Stimulated activated CD4-positive, alpha-beta T cell treated with anti-CD3 and anti-CD28 coated beads, Interleukin-4, amount 100 ng/mL, for 1 hour (primary cell): ENCODE results near the gene M1AP.

ENCODE experiments used
- DNase-seq: peaks from one replicate; pipeline ENCODE4 v3.0.0-alpha.2; 2020

Gene M1AP

DNA sequence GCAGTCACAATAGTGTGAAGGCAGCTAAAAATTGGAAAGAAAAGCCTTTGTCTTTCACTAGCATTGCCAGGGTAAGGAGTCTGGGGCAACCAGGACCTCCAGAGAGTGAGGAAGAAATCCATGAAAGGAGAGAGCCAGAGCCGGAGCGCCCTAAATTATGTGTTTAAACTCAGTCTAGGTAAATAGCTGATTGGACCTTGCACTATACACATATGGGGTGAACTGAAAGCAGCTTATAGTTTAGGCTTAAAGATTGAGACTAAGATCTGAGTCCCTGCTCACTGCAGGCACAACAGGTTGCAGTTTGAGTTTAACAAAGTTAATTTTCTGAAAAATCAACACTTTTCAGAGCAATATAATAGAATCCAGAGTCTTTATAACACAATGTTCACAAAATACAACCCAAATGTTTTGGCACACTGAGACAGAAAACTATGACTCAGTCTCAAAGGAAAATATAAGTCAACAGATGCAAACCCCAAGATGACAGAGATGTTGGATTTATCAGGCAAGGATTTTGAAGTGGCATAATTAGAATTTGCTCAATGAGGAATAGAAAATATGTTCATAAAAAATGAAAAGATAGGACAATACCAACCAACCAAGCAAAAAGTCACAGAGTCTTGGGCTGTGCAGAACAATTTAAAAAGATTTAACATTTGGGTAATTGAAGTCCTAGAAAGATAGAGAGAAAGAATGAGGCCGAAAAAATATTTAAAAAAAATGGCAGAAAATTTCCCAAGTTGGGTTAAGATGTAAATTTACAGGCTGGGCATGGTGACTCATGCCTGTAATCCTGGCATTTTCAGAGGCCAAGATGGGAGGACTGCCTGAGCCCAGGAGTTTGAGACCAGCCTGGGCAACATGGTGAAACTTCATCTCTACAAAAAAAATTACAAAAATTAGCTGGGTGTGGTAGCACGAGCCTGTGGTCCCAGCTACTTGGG, 54.0 kb downstream of the M1AP start:
- DNase-seq: no peak

DNA sequence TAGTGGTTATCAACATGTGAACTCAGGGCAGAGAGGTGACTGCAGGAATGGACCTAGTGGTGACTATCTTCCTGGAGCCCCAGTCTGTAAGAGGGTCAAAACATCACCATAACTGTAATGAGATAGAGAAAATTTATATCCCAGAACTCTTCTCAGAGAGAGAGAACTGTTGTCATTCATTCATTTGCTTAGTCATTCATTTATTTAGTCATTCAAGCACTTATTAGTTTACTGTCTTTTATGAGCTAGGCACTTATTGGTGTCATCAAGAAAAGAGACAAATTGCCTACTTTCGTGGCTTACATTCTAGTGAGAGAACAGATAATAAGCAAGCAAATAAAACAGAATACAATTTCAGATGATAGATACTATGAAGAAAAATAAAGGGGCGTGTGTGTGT, 59.5 kb downstream of the M1AP start:
- no peak for DNase-seq

DNA sequence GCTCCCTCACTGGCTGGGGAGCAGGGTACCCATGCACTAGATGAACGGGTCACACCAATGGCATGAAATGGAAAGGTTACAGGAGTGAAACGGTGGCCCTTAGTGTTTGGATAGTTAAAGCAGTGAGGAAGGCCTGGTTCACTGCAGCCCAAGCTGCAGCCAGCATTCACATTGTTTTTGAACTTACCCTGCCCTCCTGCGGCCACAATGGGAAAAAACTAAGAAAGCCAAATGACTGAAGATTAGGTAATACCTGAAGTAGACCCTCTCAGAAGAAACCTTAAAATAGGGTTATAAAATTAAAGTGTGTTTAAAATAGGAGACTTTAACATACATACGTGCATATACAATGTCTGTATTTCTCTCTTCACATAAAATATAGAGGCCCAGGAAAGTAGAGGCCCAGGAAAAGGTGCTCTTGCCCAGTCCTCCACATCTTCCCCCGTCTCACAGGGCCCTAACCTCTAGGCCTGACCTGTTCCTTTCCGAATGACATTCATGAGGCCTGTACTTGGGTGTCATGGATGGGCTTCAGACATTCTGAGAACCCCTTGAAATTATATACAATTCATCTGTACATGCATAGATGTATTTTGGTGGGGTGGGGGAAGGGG, 60.4 kb downstream of the M1AP start:
- peak; percentile 46 for DNase-seq

DNA sequence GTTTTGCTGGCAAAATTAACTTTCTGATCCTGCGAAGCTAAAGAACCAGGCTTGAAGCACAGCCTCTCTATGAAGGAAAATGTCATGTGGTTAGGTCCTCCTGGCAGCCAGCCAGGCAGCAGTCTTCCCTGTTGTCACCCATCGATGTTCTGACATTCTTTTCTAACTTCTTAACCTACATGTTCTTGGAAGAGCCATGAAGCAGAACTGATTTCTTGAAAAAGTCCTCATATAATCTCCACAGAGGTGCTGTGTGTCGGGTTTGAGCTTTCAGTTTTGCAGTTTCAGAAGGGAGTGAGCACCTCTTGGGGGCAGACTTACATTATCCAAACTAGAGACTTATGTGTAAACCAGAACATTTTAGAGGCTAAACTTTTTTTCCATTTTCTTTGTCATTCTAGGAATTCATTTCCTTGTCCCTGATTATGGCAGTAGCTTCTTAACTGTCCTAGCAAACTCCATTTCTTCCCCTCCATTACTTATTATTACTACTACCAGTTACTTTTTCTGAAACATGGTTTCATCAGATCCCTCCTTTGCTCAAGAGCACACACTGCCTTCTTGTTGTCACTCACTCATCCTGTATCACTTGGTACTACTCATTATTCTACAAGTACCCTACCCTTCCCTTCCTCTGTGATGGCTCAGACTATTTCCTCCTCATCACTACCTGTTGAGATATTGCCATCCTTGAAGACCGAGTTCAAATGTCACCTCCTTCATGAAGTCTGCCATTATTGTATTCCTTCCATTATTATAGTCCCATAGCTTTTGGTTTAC, 62.5 kb downstream of the M1AP start:
- DNase-seq: peak; percentile 7

DNA sequence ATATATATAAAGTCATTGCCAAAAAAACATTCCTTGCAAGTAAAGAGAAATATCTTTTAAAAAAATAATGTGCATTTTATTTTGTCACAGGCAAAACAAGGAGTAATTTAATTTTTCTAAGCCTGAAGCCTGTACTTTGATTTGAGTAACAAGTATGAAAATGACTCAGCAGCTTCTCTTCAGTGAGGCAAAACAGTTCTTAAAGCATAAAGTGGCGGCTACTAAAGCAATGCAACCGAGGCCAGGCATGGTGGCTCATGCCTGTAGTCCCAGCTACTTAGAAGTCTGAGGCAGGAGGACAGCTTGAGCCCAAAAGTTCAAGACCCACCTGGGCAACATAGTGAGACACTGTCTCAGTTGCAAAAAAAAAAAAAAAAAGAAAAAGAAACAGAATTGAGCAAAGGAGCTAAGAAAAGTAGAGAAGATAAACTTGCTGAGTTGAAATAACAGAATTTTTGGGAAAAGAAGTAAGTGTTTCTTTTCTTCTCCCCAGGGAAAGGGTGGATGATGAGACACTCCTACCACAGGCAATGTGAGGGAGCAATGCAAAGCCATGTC, 64.0 kb downstream of the M1AP start:
- no peak for DNase-seq

DNA sequence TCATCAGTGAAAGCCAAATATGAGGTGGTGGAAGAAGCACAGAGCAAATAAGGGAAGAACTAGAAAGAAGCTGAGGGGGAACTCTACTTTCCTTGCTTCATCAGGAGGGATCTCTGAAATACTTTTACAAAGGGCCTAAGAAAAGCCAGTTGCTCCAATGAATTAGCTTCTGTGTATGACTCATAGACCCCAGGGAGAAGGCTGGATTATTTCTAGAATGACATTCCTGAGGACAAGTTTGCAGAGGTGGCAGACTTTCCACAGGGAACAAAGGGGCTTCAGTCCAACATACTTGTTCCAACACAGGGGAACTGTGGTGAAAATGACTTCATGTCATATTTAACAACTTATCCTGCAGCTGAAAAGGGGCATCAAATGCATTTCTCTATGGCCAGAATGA, 64.6 kb downstream of the M1AP start:
- DNase-seq: no peak

DNA sequence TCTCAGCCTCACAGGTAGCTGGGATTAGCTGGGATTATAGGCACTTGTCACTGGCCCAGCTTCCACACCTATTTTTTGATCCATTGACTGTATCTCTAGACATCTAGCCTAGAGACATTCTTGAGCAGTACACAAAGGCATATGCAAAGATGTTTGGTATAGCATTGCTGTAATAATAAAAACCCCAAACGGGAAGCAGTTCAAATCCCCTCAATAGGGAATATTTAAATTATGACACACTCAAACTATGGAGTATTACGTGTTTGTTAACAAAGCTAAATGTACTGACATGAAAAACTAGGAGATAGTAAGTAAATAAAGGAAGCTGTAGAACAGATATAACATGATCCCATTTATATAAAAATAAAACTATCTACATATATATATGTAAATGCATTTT, 65.9 kb downstream of the M1AP start:
- no peak for DNase-seq

DNA sequence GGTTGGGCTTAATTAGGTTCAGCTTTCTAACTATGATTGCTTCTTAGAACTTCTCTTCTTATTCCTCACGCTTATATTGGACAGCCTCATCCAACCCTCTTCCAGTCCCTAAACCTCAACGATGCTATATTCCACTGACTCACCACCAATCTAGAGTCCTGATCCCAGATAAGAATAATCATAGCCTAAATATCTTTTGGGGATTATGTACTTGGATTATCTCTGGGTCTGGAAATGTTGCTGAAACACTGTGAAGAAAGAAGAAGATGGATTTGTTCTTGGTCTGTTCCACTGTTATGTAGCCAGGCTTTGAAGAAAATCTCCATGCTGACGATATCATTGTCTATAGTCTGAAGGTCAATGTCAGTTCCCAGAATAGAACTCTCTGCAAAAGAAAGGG, 66.7 kb downstream of the M1AP start:
- no peak for DNase-seq

DNA sequence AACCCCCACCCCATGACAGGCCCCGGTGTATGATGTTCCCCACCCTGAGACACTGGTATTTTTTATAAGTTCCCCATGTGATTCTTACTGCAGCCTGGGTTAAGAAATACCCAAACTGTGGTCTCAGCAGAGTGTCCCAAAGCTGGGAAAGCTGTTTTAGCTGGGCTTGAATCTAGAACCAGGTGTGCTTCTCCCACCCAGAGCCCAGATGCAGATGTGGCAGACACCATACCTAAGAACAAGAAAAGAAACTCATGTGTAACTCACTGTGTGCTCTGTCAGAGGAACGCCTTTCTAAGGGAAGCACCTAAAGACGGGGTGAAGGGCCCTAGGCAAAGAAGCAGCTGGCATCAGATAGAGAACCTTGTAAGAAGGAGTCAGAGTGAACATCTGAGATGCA, 69.7 kb downstream of the M1AP start:
- DNase-seq: no peak

DNA sequence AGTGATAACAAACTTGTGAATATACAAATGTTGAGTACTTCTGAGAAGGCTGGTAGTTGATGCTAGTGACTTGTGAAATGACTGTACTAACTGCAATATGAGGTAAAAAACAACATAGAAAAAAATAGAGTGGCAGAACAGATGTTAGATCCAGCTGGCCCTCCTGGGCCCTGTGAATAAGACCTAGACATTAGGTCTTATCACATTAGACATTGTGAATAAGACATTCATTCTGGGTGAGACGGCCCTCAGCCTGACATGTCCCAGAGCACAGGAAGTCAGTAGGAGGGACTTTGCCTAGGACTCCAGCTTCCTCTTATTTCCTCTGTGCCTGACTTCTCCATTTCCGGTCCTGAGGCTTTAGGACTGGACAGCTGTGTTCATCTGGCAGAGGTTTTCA, 70.7 kb downstream of the M1AP start:
- no peak for DNase-seq

DNA sequence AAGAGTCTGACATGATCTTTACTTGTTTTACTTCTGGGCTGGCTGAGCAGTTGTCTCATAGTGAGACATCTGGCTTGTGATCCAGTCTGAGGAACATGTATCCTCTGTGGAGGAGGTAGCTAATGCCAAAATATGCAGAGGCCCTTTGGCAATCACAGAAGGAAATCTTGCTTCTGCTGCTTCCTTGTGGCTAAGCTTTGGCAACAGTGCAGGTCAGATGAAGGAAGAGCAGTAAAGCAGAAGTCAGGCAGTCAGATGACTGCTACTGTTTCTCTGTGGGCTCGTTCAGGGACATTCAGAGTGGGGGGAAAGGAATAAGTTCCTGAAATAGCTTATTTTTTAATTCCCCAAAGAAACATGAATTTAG, 71.3 kb downstream of the M1AP start:
- DNase-seq: no peak

DNA sequence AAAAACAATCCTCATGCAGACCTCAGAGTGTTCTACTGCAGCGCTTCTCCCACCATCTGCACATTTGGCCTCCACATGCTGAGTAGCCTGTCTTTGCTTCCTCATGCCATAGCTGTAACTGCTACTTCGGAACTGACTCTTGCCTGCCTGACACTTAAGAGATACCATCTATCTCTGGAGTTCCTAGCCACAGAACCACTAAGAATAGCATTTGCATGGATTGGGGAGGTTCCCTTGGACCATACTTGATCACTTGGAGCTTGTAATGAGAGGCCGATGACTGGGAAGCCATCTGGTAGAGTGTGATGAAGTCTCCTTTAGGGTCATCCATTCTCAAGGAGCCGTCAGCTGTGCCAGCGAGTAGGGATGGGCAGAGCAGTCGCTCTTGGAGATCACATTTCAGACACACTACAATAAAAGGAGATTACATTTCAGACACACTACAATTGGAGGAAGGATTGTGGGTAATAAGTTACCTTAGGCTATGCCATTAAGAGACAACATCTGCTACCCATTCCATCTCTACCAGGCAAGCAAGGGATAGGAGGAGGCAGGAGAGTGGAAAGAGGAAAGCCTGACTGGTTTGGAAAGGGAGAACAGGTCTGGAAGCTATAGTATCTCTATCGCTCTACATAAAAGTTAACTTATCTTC, 71.8 kb downstream of the M1AP start:
- DNase-seq: no peak

DNA sequence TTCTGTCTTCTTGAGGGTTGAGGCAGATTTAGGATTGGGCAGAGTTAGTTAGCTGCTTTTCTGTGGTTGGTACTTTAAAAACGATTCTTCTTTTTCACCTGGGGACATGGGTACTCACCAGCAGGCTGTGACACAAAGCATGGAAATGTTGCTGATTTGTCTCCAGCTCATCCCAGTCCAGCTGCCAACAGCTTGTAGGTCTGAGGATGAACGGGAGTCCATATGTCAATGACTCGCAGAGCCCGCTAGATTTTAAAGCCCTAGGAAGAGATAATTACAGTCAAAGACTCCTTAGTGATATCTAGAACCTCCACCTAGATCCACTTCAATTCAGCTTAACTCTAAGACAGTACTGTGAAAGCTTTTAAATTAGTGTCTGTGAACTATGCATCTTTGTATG, 72.8 kb downstream of the M1AP start:
- no peak for DNase-seq

DNA sequence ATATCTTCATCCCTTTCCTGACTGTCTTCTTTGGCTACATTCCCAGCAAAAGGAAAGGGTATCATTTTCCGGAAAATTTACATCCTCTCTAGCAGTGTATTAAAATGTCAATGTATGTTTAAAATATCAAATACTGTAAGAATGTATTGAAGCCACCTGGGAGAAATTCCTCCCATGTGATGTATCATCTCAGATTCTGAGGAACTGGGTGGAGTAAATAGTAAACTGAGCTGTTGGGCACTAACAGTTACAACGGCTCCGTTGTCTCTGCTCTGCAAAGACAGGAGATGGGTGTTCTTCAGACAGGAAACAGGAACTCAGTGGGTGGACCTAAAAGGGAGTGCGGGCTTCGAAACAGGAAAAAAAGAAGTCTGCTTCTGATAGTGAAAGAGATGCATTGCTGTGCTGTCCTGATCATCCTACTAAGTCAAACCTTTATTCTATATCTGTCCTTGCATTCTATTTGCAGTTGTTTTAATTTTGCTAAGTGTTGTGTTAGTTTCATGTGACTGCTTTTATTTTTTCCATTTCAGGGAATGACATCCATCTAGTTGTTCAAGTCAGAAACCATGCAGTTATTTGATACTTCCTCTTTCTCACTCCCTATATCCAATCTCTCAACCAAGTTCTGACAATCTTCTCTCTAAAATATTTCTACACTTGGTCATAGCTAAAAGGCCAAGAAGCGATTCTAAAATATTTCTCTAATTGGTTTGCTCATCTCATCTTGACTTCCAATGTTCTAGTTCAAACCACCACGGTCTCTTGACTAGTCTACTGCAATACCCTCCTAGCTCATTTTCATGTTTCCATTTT, 74.2 kb downstream of the M1AP start:
- no peak for DNase-seq

DNA sequence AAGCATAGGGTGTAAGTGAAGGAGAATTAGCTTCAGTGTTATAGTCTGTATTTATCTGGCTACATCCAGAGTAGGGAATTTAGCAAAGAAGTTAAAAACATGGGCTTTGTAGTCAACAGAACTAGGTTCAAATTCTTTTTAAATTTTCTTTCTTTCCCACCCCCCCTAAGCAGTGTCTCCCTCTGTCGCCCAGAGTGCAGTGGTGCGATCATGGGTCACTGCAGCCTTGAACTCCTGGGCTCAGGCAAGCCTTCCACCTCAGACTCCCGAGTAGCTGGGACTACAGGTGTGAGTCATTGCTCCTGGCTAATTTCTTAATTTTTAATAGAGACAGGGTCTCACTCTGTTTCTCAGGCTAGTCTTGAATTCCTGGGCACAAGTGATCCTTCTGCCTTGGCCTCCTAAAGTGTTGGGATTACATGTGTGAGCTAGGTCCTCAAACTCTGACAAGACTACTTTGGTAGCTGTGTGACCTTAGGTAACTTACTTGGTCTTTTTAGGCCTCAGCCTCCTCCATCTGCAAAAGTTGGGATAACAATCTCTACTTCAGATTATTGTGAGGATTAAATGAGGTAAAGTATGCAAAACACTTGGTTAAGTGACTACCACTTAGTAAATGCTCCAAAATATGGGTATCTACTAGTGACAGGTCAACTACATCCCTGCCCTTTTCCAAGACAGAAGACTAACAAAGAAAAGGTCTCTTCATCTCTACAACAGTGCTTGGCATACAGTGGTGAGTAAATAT, 75.8 kb downstream of the M1AP start:
- no peak for DNase-seq

DNA sequence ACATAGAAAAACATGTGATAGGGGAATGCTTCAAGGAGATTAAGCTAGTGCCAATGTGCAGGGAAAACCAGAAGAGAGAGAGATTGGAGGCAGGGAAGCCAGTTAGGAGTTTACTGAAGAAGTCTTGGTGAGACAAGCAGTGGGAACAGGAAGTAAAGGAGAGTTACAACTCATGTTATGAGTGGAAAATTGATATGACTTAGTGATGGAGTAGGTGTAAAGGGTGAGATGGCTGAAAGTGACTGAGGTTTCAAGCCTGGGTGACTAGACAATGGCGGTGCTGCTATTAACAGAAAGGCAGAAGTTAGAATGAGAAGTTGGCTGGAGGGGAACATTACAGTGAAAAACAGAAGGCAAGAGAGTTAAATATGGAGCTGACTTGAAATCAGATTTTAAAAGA, 77.1 kb downstream of the M1AP start:
- no peak for DNase-seq

DNA sequence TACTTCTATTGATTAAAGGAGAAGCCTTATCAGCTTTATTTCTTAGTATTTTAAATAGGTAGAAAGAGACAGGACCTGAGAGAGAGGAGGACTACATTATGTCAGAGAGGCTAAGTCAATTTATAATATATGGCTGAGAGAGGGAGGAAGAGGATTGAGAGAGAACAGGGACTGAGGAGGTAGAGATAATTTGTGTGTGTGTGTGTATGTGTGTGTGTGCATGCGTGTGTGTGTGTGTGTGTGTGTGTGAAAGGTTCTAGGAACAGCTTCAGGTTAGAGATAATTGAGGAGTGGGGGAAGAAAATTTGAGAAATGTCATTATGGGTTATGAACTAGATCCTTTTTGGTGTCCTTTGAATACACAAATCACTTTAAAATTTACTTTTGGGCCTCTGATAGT, 78.4 kb downstream of the M1AP start:
- DNase-seq: no peak

DNA sequence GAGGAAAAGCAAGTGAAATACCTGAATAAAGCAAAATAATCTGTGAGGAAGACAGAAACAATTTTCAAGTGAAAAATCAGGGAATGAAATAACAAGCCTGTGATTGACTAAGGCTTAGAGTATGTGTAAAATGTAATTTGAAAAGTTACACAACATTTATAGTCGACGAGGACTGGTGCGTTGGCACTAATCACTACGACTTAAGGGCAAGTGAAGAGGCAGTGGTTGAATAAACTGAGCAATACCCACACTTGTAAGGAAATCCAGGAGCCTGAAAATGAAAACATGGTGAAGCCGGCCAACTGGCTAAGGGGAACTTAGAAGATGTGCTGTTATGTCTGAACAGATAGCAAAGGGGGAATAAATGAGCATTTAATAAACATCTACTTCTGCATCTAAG, 80.2 kb downstream of the M1AP start:
- DNase-seq: no peak

DNA sequence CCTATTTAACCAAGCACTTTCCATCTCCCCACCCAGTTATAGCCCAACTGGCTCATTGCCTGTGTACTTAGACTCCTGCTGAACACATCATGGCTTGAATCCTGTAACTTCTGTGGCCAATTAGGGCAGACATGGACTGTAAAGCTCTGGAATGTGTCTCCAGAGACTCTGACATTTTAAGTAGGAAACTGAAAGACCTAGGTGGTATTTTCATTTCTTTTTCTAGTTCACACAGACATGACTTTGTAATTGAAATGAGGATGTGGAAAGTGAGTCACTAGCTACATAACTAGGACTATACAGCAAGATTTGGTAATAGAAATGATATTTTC, 81.4 kb downstream of the M1AP start:
- DNase-seq: no peak

DNA sequence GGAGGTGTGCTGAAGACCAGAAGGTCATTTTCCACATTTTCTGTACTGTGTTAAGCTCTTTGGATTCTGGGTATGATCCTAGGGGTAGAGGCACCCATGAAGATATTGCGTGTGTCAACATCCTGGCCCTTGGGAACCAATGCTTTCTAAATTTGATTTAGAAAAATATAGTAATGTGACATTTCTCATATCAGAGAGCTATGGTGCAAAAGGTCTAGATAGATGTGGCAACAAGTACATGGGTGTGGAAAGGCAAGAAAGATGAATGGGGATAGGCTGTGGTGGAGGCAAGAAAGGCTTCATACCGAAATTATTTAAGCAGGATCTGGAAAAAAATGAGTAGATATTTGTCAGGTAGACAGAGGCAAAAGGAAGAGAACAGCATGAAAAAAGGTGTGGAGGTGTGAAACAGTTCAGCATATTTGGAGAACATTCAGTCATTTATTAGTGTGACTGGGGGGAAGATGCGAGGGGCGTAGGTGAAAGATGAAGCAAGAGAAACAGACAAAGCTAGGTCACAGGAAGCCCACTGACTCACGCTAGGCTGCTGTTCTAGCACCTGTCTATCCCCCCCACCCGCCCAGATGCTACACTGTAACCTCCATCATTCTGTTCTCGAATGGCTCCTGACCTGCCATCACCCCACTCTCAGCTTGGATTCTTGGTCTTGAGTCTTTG, 81.9 kb downstream of the M1AP start:
- no peak for DNase-seq

DNA sequence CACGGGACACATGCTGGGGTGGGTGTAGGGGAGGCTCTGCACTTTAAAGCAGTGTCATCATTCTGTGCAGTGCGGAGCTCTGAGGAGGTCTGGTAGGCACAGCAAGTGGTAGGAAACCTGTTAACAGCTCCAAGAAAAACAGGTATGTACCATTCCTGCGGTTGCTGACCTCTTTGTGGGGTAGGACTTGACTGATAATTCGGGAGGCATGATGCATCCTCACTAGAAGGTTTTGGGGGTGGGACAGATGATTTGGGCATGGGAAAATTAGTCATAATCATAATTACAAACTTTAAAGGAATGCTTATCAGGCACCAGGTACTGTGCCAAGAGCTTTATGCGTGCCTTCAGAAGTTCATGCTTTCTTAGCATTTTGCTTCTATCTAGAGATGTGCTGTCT, 83.9 kb downstream of the M1AP start:
- no peak for DNase-seq
